ENCODE measurements around the gene RCAN3.
"Not testable (repeated sequence)": the region's sequence is repeated elsewhere in the genome, so short reads cannot be mapped to it uniquely, and the experiment has no call there.

RCAN3 gene

DNA sequence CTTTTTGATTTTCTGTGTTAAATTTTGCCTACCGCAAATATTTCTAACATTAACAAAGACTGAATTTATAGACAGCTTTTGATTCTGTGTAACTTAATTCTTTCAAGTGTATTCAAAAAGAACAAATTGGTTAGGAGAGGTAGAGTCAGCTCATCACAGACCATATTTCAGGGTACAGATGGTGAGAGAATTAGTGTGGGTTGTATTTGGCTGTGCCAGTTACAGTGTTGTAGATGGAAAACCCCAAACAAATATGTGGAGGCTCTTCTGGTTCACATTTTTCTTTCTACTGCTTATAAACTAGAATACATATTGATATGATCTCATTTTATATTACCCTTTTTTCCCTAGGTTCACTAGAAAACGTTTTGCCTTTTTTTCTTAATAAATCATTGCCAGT is 11.1 kb downstream of the RCAN3 start:
- DNase-seq (ENCODE audit: low read depth in 2 of 2): no peak

DNA sequence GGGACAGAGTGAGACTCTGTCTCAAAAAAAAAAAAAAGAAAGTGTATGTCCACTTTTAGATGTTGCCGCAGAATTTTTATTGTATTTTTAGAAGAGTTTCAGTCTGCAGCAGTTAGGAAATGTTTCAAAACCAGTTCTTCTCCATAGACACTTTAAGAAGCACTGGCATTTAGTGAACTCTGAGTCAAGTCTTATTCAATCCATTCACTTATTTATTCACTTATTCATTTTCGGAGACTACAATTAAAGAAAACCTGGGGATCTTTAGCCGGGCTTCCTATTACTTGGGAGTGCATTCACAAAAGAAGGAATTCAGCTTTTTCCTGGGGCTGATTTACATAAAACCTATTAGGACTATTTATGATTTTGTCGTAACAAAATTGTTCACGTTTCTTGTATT is 12.3 kb downstream of the RCAN3 start:
- no peak for DNase-seq (ENCODE audit: low read depth in 2 of 2)

DNA sequence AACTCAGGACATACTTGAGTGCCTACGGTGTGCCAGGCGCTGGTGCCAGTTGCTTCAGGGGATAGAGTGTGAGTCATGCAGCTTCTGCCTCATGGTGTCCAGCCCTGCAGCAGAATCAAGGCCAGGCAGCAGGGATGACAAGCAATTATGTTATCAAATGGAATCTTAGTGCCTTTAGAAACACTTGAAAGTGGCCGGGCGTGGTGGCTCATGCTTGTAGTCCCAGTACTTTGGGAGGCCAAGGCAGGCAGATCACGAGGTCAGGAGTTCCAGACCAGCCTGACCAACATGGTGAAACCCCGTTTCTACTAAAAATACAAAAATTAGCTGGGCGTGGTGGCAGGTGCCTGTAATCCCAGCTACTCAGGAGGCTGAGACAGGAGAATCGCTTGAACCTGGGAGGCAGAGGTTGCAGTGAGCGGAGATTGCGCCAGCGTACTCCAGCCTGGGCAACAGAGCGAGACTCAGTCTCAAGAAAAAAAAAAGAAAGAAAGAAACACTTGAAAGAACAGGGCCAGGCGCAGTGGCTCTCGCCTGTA is 13.1 kb downstream of the RCAN3 start:
- DNase-seq (ENCODE audit: low read depth in 2 of 2): not testable (repeated sequence)

DNA sequence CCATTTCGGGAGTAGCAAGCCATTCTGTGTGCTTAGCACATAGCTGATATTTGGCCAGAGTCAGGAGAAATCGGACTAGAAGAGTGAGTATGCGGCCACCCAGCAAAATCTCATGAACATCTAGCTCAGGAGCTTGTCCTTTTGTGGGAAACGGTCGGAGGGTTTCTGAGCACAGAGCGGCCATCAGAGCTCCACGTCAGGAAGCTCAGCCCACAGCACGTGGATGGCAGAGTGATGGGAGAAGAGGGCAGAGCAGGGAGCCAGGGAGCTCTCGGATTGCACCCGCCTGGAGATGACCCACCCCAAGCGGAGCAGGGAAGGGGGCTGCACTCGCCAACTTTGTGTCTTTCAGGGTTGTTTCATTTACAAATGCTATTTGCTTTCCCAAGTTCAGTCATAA is 13.9 kb downstream of the RCAN3 start:
- DNase-seq (ENCODE audit: low read depth in 2 of 2): no peak

DNA sequence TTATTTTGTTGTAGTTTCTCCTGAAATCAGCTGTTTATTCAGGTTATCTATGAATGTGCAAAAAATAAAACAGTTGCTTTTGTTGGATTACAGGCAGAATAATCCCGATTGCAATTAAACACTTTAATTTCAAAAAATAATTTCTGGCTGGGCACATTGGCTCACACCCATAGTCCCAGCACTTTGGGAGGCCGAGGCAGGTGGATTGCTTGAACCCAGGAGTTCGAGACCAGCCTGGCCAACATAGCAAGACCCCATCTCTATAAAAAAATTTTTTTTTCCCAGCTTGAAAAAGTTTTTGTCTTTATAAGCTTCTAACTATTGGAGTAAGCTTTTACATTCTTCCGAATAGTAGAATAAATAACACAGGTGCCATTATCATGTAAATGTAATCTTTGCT is 15.3 kb downstream of the RCAN3 start:
- no peak for DNase-seq (ENCODE audit: low read depth in 2 of 2)

GRCh38 chr1:24520282-24520681 is 17.6 kb downstream of the RCAN3 start:
- DNase-seq (ENCODE audit: low read depth in 2 of 2): not testable (repeated sequence)

DNA sequence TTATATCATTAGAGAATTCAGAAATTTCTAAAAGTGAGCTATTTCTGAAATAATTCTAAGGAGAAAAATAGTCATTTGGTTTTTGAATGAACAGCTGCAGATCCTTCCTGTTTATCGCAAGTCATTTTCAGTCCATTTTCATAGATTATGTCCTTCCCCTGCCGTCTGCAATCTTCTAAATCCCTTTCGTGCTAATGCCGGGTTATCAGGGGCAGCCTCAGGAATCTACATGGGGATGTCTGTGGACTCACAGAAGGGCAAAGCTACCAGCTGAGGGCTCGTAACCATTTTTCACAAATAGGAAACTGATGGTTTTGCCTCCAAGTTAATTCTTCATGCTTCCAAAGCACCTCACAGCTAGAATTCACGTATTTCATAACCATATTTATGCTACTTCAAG is 23.0 kb downstream of the RCAN3 start:
- DNase-seq (ENCODE audit: low read depth in 2 of 2): no peak

DNA sequence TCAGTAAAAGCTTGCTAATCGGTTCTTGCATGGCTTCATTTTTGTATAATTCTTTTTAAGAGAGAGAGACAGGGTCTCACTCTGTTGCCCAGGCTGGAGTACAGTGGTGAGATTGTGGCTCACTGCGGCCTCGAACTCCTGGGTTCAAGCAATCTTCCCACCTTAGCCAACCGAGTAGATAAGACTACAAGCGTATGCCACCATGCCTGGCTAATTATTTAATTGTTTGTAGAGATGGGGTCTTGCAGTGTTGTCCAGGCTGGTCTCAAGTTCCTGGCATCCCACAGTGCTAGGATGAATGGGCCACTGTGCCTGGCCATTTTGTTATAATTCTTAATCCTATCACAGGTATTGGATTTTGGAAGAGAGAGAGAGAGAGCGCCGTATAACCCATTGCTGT is 23.4 kb downstream of the RCAN3 start:
- DNase-seq (ENCODE audit: low read depth in 2 of 2): no peak

DNA sequence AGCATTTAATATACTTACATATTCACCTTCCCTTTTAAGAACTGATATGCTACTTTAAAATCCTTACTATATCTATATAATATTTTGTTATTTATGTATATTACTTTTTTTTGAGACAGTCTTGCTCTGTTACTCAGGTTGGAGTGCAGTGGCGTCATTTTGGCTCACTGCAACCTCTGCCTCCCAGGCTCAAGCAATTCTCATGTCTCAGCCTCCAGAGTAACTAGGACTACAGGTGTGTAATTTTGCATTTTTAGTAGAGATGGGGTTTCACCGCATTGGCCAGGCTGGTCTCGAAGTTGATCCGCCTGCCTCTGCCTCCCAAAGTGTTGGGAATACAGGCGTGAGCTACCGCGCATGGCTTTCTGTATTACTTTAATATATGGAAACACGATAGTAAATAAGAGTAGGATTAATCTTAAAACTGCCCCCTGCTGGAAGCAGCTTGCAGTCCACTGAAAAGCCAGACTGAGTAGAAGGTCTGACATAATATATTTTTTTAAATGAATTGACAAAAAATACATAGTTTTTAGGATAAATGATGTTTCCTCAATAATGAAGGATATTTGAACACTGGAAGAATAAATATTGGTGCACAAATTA is 24.4 kb downstream of the RCAN3 start:
- no peak for DNase-seq (ENCODE audit: low read depth in 2 of 2)

- DNase-seq (ENCODE audit: low read depth in 2 of 2): no peak
Observed at GRCh38 chr1:24528744-24529143, 26.1 kb downstream of the RCAN3 start.

DNA sequence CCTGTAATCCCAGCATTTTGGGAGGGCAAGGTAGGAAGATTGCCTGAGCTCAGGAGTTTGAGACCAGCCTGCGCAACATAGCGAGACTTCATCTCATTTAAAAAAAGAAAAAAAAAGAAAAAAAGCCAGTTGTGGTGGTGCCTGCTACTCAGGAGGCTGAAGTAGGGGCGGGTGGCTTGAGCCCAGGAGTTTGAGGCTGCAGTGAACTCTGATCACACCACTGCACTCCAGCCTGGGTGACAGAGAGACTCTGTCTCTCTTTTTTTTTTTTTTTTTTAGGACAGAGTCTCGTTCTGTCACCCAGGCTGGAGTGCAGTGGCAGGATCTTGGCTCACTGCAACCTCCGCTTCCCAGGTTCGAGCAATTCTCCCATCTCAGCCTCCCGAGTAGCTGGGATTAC is 26.7 kb downstream of the RCAN3 start:
- not testable (repeated sequence) for DNase-seq (ENCODE audit: low read depth in 2 of 2)

DNA sequence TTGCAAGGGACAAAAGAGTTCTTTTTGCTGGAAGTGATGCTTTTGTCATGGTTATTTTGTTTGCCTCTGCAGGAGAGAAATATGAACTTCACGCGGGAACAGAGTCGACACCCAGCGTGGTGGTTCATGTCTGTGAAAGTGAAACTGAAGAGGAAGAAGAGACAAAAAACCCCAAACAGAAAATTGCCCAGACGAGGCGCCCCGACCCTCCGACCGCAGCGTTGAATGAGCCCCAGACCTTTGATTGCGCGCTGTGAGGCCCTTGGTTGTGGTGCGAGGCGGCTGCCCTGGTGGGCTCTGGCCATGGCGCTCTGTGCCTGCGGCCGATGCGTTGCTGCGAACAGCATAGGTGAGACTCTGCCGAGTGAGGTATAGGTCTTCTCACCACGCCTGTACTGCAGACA is 32.4 kb downstream of the RCAN3 start:
- DNase-seq (ENCODE audit: low read depth in 2 of 2): peak; percentile 53 to 68

- DNase-seq (ENCODE audit: low read depth in 2 of 2): no peak
Observed at GRCh38 chr1:24535778-24536177, 33.1 kb downstream of the RCAN3 start.

GRCh38 chr1:24536391-24536840 is 33.8 kb downstream of the RCAN3 start:
- peak; percentile 29 to 55 for DNase-seq (ENCODE audit: low read depth in 2 of 2)

DNA sequence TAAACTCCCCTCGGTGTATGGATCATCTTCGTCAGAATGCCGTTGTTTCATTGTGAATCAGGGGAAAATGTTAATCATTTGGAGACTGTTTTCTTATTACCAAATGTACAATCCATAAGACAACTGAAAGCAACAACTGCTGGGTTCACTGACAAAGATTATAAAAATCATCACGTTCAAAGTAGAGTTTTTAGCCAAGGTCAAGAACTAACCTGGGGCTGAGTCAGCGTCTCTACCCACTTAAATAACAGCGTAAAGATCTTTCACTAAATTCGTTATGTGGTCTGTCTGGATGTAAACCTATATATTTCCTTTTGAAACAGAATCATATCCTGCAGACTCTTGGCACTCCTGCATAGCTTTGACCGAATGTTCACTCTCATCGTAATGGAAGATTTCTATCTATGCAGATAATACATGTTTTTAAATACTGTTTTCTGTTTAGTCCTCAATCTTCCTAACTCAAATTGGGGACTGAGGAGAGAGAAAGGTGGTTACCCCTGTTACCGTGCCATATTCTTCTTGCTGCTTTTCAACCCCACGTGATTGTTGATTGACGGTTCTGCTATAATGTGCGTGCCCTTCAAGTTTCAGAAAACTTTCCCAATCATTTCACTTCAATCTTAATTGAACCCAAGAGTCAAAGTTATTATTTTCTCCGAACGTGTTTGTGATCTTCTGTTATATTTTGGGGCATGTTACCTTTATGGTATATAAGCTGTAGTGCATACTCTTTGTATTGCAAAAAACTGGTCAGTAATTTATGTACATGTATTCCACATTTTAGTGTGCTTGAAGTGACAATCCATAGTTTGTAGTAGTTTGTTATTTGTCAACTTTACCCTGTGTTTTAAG is 37.6 kb downstream of the RCAN3 start:
- no peak for DNase-seq (ENCODE audit: low read depth in 2 of 2)

DNA sequence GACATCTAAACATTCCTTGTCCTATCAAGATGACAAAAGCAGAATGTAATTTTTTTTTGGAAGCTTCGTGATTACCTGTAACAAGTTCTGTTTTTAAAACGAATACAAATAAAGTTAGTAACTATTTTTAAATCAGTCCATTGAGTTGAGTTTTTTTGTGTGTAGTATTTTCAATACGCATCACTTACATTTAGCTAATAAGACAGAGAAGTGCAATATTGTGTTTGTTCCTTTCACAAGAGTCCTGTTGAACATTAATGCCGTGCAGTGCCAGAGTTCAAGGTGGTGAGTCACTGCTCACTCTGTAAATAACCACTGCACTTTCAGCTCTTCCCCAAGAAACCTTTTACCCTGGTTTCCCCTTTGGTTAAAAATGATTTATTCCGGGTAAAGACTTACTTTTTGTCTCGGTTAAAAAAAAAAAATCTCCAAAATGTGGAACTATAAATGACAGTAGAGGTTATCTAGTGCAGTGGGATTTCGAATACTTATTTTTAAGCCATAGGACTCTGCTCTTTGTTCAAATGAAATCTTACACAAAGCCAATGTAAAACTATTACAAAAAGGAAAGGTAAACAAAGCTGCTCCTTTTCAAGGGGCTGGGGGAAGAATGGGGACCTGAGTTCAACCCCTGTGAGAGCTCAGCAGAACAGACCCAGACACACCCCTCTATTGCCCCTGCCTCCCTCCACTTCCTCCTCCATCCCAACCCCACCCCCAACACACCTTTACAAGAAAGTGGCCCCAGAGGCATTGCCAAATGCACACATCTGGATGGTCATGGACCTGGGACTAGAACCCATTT is 38.5 kb downstream of the RCAN3 start:
- DNase-seq (ENCODE audit: low read depth in 2 of 2): no peak

DNA sequence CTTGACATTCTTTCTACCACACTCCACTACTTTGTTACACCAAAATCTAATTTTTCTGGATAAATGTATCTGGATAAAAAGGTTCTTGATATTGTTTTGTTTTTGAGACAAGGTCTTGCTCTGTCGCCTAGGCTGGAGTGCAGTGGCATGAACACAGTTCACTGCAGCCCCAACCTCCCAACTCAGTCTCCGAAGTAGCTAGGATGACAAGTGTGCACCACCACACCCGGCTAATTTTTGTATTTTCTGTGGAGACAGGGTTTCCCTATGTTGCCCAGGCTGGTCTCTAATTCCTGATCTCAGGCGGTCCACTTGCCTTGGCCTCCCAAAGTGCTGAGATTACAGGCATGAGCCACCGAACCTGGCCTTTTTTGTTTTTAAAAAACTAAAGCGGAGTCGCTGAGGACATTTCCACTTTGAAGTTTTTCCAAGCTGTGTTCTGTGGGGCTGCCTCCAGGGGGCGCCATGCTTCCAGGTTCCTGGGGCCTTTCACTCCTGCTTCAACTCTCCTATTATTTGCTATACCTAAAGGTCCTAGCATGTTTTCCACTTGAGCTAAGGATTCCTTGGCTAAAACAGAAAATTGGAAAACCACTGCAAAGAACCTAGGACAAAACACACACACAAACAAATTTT is 39.2 kb downstream of the RCAN3 start:
- peak in 1 of 2 donors; percentile 25 for DNase-seq (ENCODE audit: low read depth in 2 of 2)

- DNase-seq (ENCODE audit: low read depth in 2 of 2): no peak
Observed at GRCh38 chr1:24544239-24544638, 41.6 kb downstream of the RCAN3 start.

- DNase-seq (ENCODE audit: low read depth in 2 of 2): no peak
Observed at GRCh38 chr1:24545662-24546061, 43.0 kb downstream of the RCAN3 start.

GRCh38 chr1:24547195-24547594 is 44.6 kb downstream of the RCAN3 start:
- DNase-seq (ENCODE audit: low read depth in 2 of 2): no peak

GRCh38 chr1:24548070-24548469 is 45.4 kb downstream of the RCAN3 start:
- no peak for DNase-seq (ENCODE audit: low read depth in 2 of 2)

GRCh38 chr1:24549210-24549609 is 46.6 kb downstream of the RCAN3 start:
- DNase-seq (ENCODE audit: low read depth in 2 of 2): not testable (repeated sequence)

All from stimulated activated CD8-positive, alpha-beta memory T cell treated with anti-CD3 and anti-CD28 coated beads, Interleukin-2, amount 100 ng/mL, for 48 hours (primary cell).